ENCODE measurements around the gene CSNK1D. TPM values are rescaled to one million over a fixed set of nuclear protein-coding genes. Genes with fewer than 3 reads are reported as not detected.

Gene CSNK1D
- total and polyA plus RNA-seq, 9 donors: 46.0 to 160 (median 121) TPM

DNA sequence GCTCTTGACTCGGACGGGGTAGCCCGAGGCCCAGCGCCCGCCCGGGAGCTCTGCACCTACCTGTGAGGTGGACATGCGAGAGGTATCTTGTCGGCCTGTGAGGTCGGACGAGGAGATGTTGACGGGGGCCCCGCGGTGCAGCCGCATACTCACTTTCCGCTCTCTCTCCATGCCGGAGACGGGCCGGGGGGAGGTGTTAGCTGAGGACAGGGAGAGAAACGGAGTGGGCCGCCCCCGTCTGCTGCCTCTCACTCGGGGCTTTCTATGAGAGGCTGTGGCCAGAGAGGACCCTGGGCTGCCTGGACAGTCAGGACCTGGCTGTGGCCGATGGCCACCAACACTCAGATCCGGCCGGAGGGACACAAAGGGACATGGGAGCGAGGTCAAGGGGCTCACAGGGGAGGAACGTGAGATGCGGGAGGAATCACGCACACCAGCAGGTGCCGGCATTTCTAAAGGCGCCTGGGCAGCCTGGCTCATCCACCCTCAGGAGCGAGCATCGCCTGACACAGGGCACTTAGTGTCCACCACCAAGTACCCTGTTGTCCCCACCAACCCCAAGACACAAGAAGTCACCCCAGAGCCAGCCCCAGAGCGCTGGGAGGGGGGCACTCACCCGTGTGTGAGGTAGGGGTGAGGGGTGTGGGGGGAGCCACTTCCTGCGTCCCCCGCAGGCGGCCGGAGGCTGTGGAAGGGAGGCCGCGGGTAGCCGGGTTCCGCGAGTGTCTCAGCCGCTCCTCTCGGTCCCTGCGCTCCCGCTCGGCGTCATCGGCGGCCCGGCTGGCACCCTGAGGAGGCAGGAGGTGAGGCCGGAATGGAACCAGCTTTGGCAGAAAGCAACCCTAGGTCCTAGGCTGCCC, 24.5 kb downstream of the CSNK1D start:
- intact Hi-C loops (cut with DNase I): loop anchor here in 1 of 4 donors (10.0 kb wide), 1 partner anchor 76 kb away; no protein-coding TSS in a partner anchor
- peak in 1 of 5 donors; percentile 22 for DNase-seq
- no peaks in the 10 kb centered on the region for H3K9me3 ChIP-seq
- H3K27me3 ChIP-seq: no peaks in the 10 kb centered on the region
- no peak overlapping the region for H3K4me3 ChIP-seq
- 89 to 91% (median 90%) methylated on average over 52 to 54 of the region's 54 CpGs for WGBS, 3 donors
- TF ChIP-seq POLR2A (IDR thresholded peaks at IDR 0.05): no peak
- TF ChIP-seq EP300 (IDR thresholded peaks at IDR 0.05): no peak
- TF ChIP-seq, protein P1, sequence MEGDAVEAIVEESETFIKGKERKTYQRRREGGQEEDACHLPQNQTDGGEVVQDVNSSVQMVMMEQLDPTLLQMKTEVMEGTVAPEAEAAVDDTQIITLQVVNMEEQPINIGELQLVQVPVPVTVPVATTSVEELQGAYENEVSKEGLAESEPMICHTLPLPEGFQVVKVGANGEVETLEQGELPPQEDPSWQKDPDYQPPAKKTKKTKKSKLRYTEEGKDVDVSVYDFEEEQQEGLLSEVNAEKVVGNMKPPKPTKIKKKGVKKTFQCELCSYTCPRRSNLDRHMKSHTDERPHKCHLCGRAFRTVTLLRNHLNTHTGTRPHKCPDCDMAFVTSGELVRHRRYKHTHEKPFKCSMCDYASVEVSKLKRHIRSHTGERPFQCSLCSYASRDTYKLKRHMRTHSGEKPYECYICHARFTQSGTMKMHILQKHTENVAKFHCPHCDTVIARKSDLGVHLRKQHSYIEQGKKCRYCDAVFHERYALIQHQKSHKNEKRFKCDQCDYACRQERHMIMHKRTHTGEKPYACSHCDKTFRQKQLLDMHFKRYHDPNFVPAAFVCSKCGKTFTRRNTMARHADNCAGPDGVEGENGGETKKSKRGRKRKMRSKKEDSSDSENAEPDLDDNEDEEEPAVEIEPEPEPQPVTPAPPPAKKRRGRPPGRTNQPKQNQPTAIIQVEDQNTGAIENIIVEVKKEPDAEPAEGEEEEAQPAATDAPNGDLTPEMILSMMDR (IDR thresholded peaks at IDR 0.05): no peak
- H3K4me1 ChIP-seq (ENCODE audit: insufficient read depth): peaks cover 7% of the 10 kb centered on the region
- H3K36me3 ChIP-seq: no peaks in the 10 kb centered on the region
- H3K27ac ChIP-seq: no peak overlapping the region

- DNase-seq: peak in 1 of 5 donors; percentile 20
- no peaks in the 10 kb centered on the region for H3K36me3 ChIP-seq
- 82 to 85% (median 84%) methylated on average over 28 of the region's 28 CpGs for WGBS, 3 donors
Measured at GRCh38 chr17:82247856-82248671, 25.4 kb downstream of the CSNK1D start.

GRCh38 chr17:82247182-82247823, 26.2 kb downstream of the CSNK1D start:
- 57 to 65% (median 64%) methylated on average over 22 of the region's 22 CpGs for WGBS, 3 donors
- intact Hi-C loops (cut with DNase I): loop anchor here in 1 of 4 donors (10.0 kb wide), 1 partner anchor 77 kb away; no protein-coding TSS in a partner anchor
- no peak overlapping the region for H3K4me3 ChIP-seq
- H3K27me3 ChIP-seq: no peaks in the 10 kb centered on the region
- H3K9me3 ChIP-seq: no peaks in the 10 kb centered on the region
- H3K36me3 ChIP-seq: no peaks in the 10 kb centered on the region
- peaks cover 16% of the 10 kb centered on the region for H3K4me1 ChIP-seq (ENCODE audit: insufficient read depth)
- no peak for TF ChIP-seq EP300 (IDR thresholded peaks at IDR 0.05)
- TF ChIP-seq POLR2A (IDR thresholded peaks at IDR 0.05): no peak
- TF ChIP-seq, protein P1 (IDR thresholded peaks at IDR 0.05): no peak
- no peak for DNase-seq
- H3K27ac ChIP-seq: peak overlapping the region in 1 of 2 donors; percentile 60

More at GRCh38 chr17:82247856-82248671, 25.4 kb downstream of the CSNK1D start:
- Histone ChIP-seq H3K9me3 (no peaks in the 10 kb centered on the region), H3K4me3 (no peak overlapping the region), H3K27ac (no peak overlapping the region), H3K27me3 (no peaks in the 10 kb centered on the region), H3K4me1 (ENCODE audit: insufficient read depth) (peaks cover 10% of the 10 kb centered on the region)
- intact Hi-C loops (cut with DNase I): loop anchor here in 1 of 4 donors (10.0 kb wide), 1 partner anchor 77 kb away; no protein-coding TSS in a partner anchor
- TF ChIP-seq, protein P1 (IDR thresholded peaks at IDR 0.05): no peak
- TF ChIP-seq POLR2A (IDR thresholded peaks at IDR 0.05): no peak
- TF ChIP-seq EP300 (IDR thresholded peaks at IDR 0.05): no peak

All from ovary (tissue), 9 donors.